ENCODE data around the gene PRKCZ. TPM values are rescaled to one million over a fixed set of nuclear protein-coding genes. Genes with fewer than 3 reads are reported as not detected.

Gene PRKCZ
- total RNA-seq, 6 experiments from 2014 or later = 0.55 to 1.4 (median 0.95) TPM

DNA sequence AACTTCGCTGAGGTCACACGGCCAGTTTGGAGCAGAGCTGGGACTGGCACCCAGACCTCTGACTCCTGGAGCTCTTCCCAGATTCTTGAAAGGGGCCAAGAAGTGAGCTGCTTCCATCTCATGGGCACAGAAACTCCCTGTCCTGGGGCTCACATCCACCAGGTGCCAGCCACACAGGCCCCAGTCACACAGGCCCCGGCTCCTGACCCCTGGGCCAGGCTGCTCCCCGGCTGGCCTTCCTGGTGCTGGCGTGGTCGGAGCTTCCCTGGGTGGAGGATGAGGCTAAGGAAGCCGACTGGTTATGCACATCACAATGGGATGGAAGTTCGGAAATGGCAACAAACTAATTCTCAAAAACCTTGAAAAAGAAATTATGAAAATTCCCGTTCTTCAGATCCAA is 34.1 kb upstream of the PRKCZ start:
- no peak for DNase-seq
- no peaks in the 10 kb centered on the region for H3K9me3 Mint-ChIP-seq
- no peak overlapping the region for H3K4me3 Mint-ChIP-seq
- H3K27me3 Mint-ChIP-seq (ENCODE audit: insufficient read depth) = peaks cover 72% of the 10 kb centered on the region
- TF ChIP-seq, protein P1, sequence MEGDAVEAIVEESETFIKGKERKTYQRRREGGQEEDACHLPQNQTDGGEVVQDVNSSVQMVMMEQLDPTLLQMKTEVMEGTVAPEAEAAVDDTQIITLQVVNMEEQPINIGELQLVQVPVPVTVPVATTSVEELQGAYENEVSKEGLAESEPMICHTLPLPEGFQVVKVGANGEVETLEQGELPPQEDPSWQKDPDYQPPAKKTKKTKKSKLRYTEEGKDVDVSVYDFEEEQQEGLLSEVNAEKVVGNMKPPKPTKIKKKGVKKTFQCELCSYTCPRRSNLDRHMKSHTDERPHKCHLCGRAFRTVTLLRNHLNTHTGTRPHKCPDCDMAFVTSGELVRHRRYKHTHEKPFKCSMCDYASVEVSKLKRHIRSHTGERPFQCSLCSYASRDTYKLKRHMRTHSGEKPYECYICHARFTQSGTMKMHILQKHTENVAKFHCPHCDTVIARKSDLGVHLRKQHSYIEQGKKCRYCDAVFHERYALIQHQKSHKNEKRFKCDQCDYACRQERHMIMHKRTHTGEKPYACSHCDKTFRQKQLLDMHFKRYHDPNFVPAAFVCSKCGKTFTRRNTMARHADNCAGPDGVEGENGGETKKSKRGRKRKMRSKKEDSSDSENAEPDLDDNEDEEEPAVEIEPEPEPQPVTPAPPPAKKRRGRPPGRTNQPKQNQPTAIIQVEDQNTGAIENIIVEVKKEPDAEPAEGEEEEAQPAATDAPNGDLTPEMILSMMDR (IDR thresholded peaks at IDR 0.05) = no peak
- no peaks in the 10 kb centered on the region; the same call in 1 of the 2 replicates for H3K36me3 Mint-ChIP-seq (ENCODE audit: low read depth)
- 0 out of 2 replicates have a peak, but pooled peaks cover 5% of the 10 kb centered on the region for H3K4me1 Mint-ChIP-seq (ENCODE audit: low read depth)
- H3K27ac Mint-ChIP-seq = no peak overlapping the region

DNA sequence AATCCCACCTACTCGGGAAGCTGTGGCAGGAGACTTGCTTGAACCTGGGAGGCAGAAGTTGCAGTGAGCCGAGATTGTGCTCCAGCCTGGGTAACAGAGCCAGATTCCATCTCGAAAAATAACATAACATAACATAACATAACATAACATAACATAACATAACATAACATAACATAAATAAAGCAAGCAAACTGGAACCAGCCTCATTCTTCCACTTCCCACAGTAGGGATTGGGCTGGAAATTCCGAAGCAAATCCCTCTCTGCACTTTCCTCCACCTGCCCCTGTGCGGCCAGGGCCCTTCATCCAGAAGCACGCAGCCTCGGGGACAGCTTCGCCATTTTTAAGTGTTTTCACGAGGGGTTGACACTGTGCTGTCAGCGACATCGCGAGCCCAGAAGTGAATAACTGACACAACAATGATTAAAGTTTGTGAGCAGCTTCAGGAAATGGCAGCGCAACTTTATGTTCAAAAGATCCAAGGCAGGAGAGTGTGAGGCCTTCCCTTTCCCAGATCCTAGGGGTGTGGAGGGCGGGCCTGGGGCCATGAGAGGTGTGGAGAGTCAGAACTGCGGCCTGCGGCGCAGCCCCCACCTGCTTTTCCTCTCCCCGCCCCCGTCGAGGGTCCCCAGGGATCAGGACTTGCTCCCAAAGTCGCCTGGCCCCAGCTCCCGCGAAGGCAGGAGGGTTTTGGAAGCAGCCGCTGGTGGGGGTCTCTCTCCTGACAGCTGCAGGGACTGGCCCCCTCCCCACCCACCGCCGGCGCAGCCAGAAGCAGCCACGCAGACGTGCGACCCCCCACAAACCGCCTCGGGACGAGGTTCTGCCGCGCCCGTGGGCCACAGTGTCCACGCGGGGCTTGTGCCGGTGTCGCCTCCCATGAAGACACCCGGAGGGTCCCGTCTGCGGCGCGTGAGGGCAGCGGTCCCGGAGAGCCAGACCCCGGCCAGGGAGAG is 31.7 kb upstream of the PRKCZ start:
- Mint-ChIP-seq H3K36me3 (ENCODE audit: low read depth) (no peaks in the 10 kb centered on the region; the same call in 1 of the 2 replicates), H3K4me1 (ENCODE audit: low read depth) (0 out of 2 replicates have a peak, but pooled peaks cover 5% of the 10 kb centered on the region), H3K4me3 (no peak overlapping the region), H3K27ac (no peak overlapping the region), H3K27me3 (ENCODE audit: insufficient read depth) (peaks cover 76% of the 10 kb centered on the region), H3K9me3 (no peaks in the 10 kb centered on the region)
- TF ChIP-seq, protein P1 (IDR thresholded peaks at IDR 0.05) = no peak
- no peak for DNase-seq

DNA sequence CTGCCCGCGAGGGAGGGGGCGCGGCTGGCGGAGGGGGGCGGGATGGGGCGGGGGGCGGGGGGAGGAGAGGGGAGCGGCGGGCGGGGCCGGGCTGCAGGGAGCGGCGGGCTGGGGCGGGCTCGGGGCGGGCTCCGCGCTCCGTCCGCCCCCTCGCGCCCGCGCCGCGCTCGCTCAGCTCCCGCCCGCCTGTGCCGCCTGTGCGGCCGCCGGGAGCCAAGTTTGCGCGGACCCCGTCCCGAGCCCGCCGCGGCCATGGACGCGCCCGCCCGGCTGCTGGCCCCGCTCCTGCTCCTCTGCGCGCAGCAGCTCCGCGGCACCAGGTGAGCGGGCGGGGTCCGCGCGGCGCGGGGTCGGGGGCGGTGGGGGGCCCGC is 31.1 kb upstream of the PRKCZ start, which contains the start of gene GABRD:
GABRD (plus strand) TSS at position 174 of the 372 bp plus-strand sequence; CDS start at position 253, 79 bp downstream.
- TF ChIP-seq, protein P1 (IDR thresholded peaks at IDR 0.05) = no peak
- Mint-ChIP-seq H3K27ac (no peak within 1 kb of the TSS), H3K9me3 (no peaks in the 10 kb centered on the region), H3K27me3 (ENCODE audit: insufficient read depth) (peaks cover 75% of the 10 kb centered on the region), H3K36me3 (ENCODE audit: low read depth) (no peaks in the 10 kb centered on the region; the same call in 1 of the 2 replicates), H3K4me1 (ENCODE audit: low read depth) (0 out of 2 replicates have a peak, but pooled peaks cover 5% of the 10 kb centered on the region), H3K4me3 (no peak within 1 kb of the TSS)
- DNase-seq = no peak

DNA sequence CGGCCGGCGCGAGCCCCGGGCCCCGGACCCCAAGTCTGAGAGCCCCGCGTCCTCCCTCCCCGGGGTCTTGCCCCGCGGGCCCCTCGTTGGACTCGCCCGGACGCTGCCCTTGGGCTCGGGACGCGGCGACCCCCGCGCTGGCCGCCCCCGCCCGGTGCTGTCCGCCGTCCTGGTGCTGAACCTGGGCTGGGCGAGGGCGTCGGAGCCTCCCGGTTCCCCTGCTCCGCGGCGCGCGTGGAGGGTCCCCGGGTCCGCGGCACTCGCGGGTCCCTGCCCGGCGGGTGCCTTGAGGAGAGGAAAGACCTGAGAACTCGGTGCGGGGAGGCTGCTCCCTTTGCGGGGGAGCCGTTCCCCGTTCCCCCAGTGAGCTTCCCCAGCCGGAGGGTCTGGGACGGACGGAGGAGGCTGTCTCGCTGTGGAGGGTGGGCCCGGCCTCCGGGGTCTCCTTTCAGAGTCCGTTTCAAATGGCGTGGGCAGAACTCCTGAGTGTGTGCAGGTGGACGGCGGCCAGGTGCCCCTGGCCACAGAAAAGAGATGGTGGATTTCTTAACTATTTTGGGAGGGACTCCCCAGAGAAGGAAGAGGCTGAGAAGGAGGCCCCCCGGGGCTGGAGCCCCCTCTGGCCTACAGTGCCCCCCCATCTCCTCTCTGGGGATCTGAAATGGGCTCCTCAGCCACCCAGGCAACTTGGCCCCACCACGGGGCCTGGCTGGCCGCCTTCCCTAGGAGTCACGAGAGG is 30.5 kb upstream of the PRKCZ start:
- Mint-ChIP-seq H3K27ac (no peak overlapping the region), H3K36me3 (ENCODE audit: low read depth) (no peaks in the 10 kb centered on the region; the same call in 1 of the 2 replicates), H3K27me3 (ENCODE audit: insufficient read depth) (peaks cover 69% of the 10 kb centered on the region), H3K9me3 (no peaks in the 10 kb centered on the region), H3K4me3 (no peak overlapping the region), H3K4me1 (ENCODE audit: low read depth) (0 out of 2 replicates have a peak, but pooled peaks cover 5% of the 10 kb centered on the region)
- DNase-seq = no peak
- TF ChIP-seq, protein P1 (IDR thresholded peaks at IDR 0.05) = no peak

DNA sequence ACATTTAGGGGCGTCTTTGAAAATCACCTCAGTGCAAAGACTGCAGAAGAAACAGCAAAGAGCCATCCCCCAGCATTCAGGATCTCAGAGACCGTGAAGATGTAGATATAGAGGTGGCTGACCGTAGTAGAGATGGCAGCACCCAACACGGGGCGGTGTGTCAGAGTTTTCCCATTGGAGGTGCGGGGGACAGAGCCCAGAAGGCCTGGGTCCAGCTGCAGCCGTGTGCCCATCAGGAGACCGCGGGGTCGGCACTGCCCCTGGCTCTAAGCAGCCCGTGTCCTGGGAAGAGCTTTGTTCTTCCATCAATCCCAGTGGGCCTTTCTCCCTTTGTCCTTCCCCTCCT is 29.9 kb upstream of the PRKCZ start:
- Mint-ChIP-seq H3K27ac (no peak overlapping the region), H3K4me1 (ENCODE audit: low read depth) (0 out of 2 replicates have a peak, but pooled peaks cover 5% of the 10 kb centered on the region), H3K27me3 (ENCODE audit: insufficient read depth) (peaks cover 64% of the 10 kb centered on the region), H3K9me3 (no peaks in the 10 kb centered on the region), H3K4me3 (no peak overlapping the region), H3K36me3 (ENCODE audit: low read depth) (no peaks in the 10 kb centered on the region; the same call in 1 of the 2 replicates)
- TF ChIP-seq, protein P1 (IDR thresholded peaks at IDR 0.05) = no peak
- DNase-seq = no peak

Measured in HFFc6 (cell line).